VCaP (cell line): ENCODE measurements around the gene UBE2C.

Source experiments
- H3K27ac ChIP-seq: fragments of 450-650 bp; 2 replicates; pipeline ENCODE4 v1.5.1; 2017
- CTCF ChIP-seq: fragments of 450-650 bp; conservative IDR thresholded peaks from 2 replicates; pipeline ENCODE4 v1.5.1; 2017; ENCODE audit warnings: mild to moderate bottlenecking, moderate library complexity

UBE2C gene

GRCh38 chr20:45835329-45835765, 22.9 kb downstream of the UBE2C start:
- no peak for TF ChIP-seq CTCF
- no peak overlapping the region for H3K27ac ChIP-seq

DNA sequence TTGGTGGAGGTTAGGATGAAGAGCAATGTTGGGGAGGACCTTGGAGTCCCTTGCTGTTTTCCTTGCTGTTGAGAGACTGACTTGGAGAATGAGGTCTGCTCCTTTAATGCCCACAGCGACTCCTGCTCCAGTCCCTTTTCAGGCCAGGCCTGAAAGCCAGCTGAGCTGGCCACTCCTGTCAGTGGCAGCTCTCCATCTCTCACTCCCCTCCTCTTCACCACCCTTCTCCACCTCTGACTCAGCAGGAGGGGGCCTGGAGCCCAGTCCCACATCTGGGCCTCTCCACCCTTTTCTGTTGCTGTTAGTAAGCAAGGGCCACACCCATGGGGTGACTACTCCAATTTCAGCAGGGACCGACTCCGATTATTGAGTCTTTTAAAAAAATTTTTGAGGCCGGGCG, 23.4 kb downstream of the UBE2C start:
- H3K27ac ChIP-seq: no peak overlapping the region
- TF ChIP-seq CTCF: no peak

GRCh38 chr20:45836841-45837240, 24.4 kb downstream of the UBE2C start:
- no peak overlapping the region for H3K27ac ChIP-seq

GRCh38 chr20:45840700-45841198, 28.3 kb downstream of the UBE2C start:
- TF ChIP-seq CTCF: no peak
- no peak overlapping the region for H3K27ac ChIP-seq

More at GRCh38 chr20:45836841-45837240, 24.4 kb downstream of the UBE2C start:
- TF ChIP-seq CTCF: no peak

- no peak overlapping the region for H3K27ac ChIP-seq
- no peak for TF ChIP-seq CTCF
Measured at GRCh38 chr20:45841407-45842129, 29.1 kb downstream of the UBE2C start.

DNA sequence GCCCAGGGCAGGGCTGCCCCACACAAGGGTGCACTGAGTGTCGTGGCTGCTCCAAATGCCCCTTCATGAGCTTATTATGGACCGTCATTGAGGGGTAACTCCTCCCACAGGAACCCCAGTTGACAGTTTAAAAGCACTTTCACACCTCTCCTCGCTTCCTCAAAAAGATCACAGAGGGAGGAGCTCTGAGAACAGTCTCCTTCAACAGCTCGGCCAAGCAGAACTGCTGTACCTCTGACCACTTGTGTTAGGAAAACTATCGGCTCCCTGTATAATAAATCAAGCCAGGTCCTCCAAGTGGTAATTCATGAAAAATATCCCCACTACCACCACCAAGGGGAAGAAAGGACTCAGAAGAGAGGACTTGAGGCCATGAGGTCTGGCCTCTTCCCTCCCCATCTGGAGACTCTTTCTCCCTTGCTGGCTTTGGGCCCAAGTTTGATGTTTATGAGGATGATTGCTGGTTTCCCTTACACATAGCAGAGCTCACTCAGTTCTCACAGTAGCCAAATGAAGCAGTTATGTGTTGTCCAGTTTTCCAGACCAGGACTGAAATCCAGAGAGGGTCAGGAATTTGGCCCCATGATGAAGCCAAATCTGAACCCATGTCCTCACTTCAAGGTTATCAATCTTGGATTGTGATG, 29.8 kb downstream of the UBE2C start:
- H3K27ac ChIP-seq: 0 out of 2 replicates have a peak overlapping the region, but pooled peaks have one; percentile 4
- TF ChIP-seq CTCF: no peak

DNA sequence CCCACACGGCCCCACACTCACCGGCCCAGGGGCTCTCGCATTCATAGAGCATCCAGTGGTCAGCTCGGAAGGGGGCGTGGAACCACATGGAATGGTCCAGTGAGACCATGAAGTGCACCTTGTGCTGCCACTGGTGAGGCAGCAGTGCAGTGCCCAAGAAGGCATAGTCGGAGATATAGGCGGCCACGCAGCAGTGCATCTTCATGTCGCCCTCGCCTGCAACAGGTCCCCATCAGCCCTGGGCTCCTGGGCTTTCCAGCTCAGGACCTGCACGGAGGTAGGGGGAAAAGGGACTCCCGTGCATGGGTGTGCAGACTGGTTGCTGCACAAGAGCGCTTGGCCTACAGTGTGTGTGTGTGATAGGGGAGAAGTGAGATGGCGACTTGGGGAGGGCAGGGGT, 31.1 kb downstream of the UBE2C start:
- no peak for TF ChIP-seq CTCF

More for the DNA sequence above, 31.1 kb downstream of the UBE2C start:
- H3K27ac ChIP-seq: no peak overlapping the region
